Fibroblast of skin of back (primary cell): Measurements from ENCODE around the gene TRDN.
"Not testable (repeated sequence)": the region's sequence is repeated elsewhere in the genome, so short reads cannot be mapped to it uniquely, and the experiment has no call there.

Experiments used
- DNase-seq: peaks from one replicate; pipeline ENCODE4 v3.0.0-alpha.2; 2013

Gene TRDN

DNA sequence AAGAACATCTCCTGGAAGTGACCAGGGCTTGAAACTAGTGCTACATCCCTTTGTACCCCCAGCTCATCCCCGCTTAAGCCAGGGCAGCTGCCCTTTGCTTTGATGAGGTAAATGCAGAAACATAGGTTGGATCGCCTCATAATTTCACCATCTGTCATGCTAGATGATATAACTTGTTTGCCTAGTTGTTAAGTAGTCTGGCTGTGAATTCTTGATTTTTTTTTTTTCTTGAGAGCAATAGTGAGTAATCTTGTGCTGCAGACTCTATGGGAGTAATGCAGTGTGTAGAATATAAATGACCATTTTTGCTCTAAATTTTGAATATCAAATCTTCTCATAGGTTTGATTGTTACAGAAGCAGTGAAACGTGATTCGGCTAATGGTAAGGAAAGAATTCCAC lies 4.1 kb downstream of the TRDN start:
- DNase-seq: no peak

DNA sequence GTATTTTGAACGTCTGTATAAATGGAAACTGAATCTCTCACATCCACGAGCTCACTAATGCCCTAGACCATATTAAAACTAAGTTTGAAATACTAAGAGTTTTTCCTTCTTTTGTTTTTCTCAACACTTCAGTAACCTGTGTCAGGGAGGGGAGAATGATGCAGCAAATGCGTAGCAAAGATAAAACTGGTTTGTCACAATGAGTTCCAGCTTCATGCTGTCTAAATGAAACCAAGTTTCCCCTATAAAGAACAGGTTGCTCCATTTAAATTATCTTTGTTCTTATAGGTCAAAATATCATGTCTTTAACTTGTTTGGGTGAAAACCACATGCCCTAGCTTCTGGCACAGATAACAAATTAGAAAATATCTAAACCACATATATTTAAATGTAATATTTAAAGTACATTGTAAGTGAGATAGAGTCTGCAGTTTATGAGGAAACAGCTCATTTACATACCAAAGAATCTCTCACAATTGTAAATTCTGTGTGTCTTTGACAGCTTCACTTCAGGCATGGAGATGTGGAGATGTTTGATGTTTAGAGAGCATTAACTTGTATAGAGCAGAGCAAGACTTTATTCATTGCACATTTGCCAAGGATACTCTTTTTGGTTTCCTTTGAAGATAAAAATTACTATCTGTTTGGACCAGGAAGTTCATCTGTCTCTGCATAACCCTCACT lies 7.3 kb downstream of the TRDN start:
- DNase-seq: no peak

DNA sequence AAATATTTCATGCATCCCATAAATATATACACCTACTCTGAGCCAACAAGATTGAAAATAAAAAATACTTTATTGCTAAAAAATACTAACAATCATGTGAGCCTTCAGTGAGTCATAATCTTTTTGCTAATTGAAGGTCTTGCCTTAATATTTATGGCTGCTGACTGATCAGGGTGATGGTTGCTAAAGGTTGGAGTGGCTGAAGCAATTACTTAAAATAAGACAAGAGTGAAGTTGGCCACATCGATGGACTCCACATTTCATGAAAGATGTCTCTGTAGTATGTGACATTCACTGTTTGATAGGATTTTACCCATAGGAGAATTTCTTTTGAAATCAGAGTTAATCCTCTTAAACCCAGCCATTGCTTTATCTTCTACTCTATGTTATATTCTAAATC lies 11.1 kb downstream of the TRDN start:
- DNase-seq: no peak

DNA sequence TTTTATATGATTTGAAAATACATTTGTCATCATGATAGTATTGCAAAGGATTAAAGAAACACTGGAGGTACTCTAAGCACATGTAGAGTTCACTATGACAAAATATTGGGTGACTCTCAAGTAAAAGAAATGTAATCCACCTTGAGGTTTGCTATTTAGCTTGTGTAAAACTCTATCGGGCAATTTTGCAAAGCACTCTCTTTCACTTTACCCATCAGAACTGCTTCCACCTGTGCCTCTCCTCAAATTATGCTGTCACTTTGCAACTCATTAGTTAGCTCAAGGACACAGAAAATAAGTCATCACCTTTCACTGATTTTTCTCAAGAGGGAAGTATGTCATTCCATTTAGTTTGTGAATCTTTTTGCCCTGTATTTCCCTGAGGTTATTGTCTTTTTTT lies 14.0 kb downstream of the TRDN start:
- no peak for DNase-seq

DNA sequence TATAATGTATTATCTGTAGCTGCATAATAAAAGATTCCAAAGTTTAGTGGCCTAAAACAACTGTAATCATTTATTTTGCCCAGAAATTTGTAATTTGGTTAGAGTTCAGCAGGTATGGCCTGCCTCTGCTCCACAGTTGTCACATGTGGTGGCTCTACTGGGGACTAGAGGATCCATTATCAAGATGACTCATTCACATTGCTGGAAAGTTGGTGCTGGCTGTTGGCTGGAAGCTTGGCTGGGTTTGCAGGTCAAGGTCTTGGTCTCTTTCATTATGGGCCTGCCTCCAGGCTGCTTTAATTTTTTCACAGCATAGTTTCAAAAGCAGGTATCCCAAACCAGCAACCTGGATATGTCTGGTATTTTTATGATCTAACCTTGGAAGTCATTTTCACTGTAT lies 17.6 kb downstream of the TRDN start:
- DNase-seq: no peak

DNA sequence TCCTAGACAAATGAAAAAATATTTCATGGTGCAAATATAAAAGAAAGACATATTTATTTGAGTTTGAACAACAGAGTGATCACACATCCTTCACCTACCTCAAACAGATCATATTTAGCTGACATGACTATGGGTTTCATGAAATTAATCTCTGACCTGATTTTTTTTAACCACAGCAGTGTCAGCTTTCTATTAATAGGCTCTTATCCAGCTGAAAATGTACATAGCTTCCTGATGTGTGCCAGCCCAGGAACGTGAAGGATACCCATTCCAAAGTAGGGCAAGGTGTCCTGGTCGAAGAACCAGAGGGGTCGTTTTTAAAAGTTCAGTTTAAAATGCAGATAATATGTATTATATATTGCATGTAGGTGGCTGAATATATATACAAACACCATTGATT lies 19.8 kb downstream of the TRDN start:
- no peak for DNase-seq

DNA sequence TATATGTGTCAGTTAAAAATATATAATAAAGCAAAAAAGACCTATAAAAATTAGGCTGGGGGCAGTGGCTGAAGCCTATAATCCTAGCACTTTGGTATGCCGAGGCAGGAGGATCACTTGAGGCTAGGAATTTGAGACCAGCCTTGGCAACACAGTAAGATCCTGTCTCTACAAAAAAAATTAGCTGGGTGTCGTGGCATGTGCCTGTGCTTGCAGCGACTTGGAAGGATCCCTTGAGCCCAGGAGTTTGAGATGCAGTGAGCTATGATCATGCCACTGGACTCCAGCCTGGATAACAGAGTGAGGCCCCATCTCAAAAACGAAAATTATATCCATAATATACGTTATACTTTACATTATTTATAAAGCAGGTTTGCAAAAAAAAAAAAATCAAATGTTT lies 20.7 kb downstream of the TRDN start:
- no peak for DNase-seq

DNA sequence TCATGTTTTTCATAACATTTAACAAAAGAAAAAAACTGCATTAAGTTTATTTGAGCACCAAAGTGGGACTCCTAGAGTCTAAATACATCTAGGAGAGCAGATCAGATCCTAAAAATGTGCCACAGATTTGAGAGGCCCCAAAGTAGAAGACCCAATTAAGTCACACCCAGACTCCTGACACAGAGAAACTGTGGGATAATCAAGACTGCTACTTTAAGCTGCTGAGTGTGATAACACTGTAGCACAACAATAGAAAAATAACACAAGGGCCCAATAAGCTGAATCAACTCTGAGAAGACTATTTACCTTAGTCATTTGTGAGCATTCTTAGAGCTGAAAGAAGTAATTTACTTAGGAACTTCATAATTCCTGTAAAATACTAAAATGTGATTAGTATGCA lies 26.0 kb downstream of the TRDN start:
- DNase-seq: no peak

DNA sequence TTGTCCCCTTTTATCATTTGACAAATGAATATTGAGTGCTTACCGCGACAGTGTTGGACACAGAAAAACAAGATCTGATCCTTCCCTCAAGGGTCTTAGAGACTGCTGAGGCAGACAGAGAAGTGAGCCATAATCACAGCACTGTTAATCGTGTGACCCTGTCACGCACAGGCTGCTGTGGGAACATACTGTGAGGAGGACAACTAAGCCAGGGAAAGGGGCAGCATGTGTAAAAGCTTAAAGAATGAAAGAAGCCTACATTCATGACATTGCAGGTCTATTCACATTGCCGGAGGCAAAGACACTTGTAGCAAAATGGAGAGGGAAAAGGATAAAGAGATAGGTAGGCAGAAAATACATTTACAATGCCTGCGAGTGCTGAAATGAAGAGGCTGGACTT lies 32.7 kb downstream of the TRDN start:
- DNase-seq: no peak

DNA sequence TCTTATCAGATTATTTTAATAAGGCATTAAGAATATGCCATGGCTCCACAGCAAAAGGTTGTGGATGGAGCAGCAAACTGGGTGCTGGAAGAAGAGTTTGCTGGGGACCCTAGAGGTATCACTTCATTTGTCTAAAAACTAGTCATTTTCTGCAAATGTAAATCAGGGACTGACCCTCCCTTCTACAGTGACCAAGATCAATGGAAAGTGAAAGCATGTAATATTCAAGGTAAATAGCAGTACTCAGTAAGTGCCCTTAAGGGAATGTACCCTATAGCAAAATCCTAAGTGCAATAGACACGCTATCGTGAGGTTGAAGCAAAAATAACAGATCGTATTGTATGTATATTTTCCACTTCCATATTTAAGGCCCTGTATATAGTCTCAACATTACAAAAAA lies 38.7 kb downstream of the TRDN start:
- no peak for DNase-seq

DNA sequence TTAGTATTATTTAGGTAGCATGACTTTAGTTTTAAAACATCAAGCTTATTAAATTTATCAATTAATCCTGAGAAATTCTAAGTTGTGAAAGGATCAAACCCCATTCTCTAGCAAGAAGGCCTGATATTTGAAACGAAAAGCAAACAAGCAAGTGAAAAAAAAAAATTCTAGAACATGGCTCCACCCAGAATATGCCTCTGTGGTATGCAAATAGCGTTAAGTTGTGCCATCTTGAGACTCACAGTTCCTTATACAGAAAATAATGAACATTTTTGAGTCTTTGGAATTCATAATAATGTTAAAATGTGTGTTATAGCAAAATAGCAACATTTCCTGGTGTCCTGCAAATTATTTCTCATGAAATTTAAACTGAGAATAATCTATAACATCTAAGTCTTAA lies 42.0 kb downstream of the TRDN start:
- DNase-seq: no peak

DNA sequence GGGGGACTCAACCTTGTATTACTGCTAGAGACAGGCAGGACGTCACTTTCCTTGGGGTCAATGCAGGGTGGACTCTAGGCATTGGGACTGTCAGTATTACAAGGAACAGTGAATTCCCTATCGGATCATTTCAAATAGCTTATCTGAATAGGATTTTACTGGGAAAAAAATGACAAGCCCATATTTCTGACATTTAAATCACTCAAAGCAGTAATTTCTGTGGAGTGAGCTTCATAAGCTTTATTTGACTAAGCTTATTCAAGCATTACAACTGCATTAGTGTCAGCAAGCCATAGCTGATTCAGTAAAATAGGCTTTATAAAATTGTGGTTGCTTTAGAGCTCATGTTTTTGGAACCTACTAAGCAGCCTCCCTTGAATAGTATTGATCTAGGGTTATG lies 44.3 kb downstream of the TRDN start:
- DNase-seq: no peak

DNA sequence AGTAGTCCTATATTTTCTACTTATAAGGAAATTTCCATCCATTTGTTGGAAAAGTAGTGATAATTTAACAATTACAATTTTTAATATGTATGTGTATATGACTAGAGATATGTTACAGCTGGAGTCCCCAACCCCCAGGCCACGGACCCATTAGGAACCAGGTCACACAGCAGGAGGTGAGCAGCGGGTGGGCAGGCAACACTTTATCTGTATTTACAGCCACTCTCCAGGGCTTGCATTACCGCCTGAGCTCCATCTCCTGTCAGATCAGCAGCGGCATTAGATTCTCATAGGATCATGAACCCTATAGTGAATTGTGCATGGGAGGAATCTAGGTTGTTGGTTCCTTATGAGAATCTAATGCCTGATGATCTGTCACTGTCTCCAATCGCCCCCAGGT lies 46.8 kb downstream of the TRDN start:
- DNase-seq: no peak

DNA sequence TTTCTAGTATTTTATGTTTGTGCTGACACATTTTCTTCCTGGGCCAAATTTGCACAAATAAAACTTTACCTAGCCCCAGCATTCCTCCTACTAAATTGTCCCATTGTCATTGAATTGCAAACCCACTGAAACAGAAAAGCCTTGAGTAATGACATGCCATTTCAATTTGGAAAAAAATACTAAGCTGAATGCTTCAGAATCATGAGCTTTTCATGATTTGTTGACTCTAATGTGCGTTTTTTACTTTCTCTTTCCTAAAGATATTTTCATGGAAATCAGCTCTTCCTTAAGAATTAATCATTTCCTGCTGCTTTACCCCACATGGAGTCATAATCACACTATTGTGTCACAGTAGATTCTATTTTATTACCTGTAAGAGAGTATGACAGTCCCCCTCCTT lies 47.4 kb downstream of the TRDN start:
- DNase-seq: no peak

DNA sequence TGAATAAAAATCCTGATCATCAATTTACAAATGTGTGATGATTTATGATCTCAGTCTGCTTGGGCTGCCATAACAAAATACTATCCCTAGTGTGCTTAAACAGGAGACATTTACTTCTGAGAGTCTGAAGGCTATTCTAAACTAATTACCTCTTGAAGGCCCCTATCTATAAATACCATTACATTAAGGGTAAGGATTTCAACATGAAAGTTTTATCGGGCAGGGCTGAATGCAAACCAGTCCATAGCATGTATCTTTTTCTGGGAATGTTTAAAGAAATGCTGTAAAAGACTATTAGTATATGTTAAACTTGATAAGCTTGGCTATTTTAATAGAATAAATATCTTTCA lies 48.2 kb downstream of the TRDN start:
- no peak for DNase-seq

DNA sequence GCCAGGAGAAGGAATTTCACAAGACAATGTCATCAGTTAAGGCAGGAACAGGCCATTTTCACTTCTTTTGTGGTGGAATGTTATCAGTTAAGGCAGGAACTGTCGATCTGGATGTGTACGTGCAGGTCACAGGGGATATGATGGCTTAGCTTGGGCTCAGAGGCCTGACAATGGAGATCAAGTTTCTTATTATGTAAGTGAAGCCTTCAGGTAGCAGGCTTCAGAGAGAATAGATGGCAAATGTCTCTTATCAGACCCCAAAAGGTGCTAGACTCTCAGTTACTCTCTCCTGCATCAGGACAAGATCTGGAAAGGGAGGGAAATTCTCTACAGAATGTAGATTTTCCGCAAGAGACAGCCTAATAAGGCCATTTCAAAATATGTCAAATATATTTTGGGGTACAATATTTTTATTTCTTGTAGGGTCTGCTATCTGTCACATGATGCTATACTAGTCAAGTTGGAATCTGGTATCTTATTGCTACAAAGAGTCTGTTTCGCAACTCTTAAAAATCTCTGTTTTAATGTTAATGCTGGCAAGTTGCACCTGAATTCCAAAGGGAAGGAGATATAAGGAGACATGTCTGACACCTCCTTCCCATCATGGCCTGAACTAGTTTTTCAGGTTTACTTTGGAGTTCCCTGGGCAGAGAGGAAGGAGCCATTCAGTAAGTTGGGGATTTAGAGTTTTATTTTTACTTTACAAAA lies 48.8 kb downstream of the TRDN start:
- DNase-seq: no peak

DNA sequence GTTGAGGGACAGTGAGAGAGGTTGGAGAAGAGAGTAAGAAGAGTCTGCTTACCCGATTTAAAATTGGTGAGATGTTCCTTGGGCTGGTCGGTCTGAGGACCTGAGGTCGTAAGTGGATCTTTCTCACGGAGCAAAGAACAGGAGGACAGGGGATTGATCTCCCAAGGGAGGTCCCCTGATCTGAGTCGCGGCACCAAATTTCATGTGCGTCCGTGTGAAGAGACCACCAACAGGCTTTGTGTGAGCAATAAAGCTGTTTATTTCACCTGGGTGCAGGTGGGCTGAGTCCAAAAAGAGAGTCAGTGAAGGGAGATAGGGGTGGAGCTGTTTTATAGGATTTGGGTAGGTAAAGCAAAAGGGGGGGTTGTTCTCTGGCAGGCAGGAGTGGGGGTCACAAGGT lies 49.3 kb downstream of the TRDN start:
- not testable (repeated sequence) for DNase-seq

DNA sequence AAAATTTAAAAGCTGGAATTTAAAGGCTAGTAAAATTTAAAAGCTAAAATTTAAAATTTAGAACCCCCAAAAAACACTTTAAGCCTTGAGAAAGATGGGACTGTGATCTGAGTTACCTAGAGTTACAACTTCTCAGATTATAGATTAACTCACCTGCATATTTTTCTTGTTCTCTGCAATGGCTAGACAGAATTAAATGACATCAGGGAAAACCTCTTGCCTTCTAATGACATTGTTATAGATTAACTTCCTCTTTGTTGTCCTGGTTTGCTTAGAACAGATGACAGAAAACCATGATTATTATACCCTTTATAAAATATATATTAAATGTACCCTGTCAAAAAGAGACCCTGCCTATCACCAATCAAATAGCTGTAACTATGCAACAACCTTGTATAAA lies 56.4 kb downstream of the TRDN start:
- DNase-seq: no peak

DNA sequence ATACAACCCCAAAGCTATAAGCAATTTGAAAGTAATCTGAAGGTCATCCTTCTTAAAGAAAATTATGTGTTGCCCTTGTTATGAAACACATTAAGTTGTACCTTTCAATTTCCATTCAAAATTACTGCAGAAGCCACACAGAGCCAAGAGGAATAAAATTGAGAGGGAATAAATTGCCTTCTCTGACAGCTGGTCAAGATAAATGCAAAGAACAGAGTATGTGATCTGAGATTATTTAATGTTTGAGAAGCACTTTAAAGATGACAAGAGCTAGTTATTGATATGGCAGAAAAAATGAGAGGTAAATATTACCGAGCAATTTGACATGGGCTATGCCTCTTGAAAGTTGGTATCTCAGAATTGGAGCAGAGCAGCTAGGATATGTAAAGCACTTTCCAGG lies 61.6 kb downstream of the TRDN start:
- DNase-seq: no peak

DNA sequence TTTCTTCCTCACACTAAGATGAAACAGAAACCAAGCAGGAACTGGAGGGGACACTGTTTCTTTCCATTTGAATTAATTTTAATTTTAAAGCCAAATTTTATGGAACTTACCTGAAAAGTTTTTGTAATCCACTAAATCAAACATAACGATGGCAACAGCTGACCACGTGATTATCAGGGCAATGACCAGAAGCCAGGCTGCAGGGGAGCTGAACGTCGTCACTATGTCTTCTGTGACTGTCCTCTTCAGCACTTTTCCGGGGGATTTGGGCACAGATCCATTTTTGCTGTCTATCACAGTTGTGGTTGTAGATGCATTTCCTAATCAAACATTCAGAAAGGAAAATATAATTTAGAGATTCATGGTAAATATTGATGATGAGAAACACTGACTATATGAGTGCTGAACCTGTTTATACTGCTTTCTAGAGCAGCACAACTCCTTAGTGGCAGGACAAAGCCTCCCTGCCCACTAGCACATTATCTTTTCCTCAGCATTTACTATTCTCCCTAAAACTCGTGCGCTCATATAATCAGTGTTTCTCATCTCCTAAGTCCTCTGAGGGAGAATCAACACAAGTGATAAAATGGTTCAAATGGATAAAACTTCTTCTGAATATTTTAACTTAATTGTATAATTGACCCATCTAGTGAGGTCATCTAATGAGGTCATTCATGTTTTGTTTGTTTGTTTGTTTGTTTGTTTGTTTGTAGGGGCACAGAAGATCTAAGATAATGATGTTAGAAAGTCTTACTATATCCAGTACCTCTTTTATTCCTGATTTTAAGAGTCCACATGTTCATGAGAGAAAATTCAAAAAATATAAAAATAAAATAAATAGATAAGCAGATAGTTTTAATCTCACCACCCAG lies 65.7 kb downstream of the TRDN start:
- DNase-seq: no peak

DNA sequence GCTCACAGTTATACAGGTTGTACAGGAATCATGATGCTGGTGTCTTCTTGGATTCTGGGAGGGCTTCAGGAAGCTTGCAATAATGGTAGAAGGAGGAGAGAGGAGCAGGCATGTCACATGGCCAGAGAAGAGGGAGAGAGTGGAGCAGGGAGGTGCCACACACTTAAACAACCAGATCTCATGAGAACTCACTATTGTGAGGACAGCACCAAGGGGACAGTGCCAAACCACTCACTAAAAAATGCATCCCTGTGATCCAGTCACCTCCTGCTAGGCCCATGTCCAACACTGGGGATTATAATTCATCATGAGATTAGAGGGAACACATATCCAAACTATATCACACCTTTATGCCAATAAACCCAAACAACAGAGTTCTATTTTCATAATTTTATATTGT lies 67.2 kb downstream of the TRDN start:
- no peak for DNase-seq

DNA sequence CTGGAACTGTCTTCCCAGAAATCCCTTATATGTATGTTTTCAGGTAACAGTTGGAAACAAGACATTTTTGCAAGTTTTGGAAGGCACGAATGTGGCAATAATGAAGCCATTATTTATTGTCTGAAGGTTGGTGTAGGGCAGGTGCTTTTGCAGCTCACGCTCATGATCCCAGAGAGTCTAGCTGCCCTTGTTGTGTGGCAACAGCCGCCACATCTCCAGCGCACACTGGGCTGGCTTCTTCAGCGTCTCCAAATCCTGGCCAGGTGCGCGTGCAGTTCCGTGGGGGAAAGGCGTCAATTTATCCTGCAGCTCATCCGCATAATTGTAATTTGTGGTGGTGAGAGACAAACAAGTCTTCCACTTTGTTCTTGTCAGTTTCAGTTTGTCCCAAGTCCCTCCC lies 71.2 kb downstream of the TRDN start:
- no peak for DNase-seq

DNA sequence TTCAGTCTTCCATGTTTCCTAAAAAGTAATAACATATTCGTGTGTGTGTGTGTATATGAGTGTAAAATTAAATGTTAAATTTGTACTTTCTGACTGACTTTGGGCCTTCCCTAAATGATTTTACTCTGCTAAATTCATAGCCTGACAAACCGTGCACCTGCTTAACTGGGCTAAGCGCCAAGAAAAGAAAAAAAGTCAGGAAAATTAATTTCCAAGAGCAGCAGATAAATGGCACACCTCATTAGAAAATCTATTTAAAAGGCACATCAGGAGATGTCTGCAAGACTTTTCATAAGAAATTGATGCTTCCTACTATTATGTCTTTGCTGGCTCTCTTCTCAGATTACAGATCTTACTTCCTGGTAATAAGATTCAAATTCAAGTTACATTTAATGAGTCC lies 72.4 kb downstream of the TRDN start:
- DNase-seq: no peak

DNA sequence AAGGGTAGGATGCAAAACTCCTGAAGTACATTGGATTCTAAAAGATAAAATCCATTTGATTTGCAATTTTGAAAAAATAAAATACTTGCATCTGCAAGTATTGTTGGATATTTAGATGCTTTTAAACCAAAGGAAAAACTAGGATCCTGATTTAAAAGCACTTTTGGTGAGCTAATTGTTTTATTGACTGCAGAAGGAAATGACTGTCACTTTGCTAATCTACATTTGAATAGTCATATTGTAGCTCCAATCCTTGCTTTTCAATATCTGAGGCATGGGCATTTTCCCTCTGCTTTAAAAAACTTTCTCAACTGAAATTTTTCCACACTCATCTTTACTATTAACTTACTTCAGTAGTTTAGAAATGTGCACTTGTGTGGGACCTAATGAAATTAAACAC lies 74.1 kb downstream of the TRDN start:
- DNase-seq: no peak
